ENCODE results near the gene CDCA3. TPM values are rescaled to one million over a fixed set of nuclear protein-coding genes. Genes with fewer than 3 reads are reported as not detected.
A peak's percentile ranks its signal among the peaks of the same experiment; 100 is the strongest.
"Not testable (repeated sequence)": the region's sequence is repeated elsewhere in the genome, so short reads cannot be mapped to it uniquely, and the experiment has no call there.

The CDCA3 gene
- total RNA-seq, 4 donors from 2014 or later = 1.1 to 5.9 (median 1.4) TPM

- no peak for TF ChIP-seq EP300 (IDR thresholded peaks at IDR 0.05)
- TF ChIP-seq POLR2AphosphoS5 (IDR thresholded peaks at IDR 0.05) = no peak
- TF ChIP-seq CTCF (IDR thresholded peaks at IDR 0.05) = no peak
- TF ChIP-seq POLR2A (IDR thresholded peaks at IDR 0.05) = no peak
- no peaks in the 10 kb centered on the region for H3K9me3 ChIP-seq
- WGBS, 2 donors (ENCODE audit: low coverage in 1 of 2) = 46% methylated on average over 2 of the region's 12 CpGs; no CpG with 5 or more reads in 1 of the 2 donors
- no peak for ATAC-seq
- H3K4me3 ChIP-seq = peak overlapping the region in 1 of 2 donors; percentile 84
- peaks cover 0 to 35% of the 10 kb centered on the region in 2 donors for H3K36me3 ChIP-seq
- H3K27ac ChIP-seq = peak overlapping the region in 3 of 4 donors; percentile 85 to 94 (median 89)
- H3K27me3 ChIP-seq = no peaks in the 10 kb centered on the region
- peaks cover 0 to 70% (median 36%) of the 10 kb centered on the region in 3 donors for H3K4me1 ChIP-seq
These were observed 20.2 kb upstream of the CDCA3 start for GRCh38 chr12:6871052-6871957.

- H3K27me3 ChIP-seq, H3K9me3 ChIP-seq, ATAC-seq, H3K4me3 ChIP-seq: not testable (repeated sequence)
- H3K36me3 ChIP-seq = peaks cover 0 to 40% of the 10 kb centered on the region in 2 donors
- H3K27ac ChIP-seq = peak overlapping the region in 3 of 4 donors; percentile 9 to 98 (median 85)
- H3K4me1 ChIP-seq = peaks cover 0 to 71% (median 36%) of the 10 kb centered on the region in 3 donors
- WGBS, 2 donors (ENCODE audit: low coverage in 1 of 2) = 17% methylated on average over 1 of the region's 4 CpGs; no CpG with 5 or more reads in 1 of the 2 donors
These were observed 19.2 kb upstream of the CDCA3 start for GRCh38 chr12:6870304-6870703.

GRCh38 chr12:6869049-6870021, 18.2 kb upstream of the CDCA3 start:
- Histone ChIP-seq H3K9me3 (no peaks in the 10 kb centered on the region), H3K4me3 (peak overlapping the region in 1 of 2 donors; percentile 99), H3K4me1 (peaks cover 0 to 67% (median 36%) of the 10 kb centered on the region in 3 donors), H3K27ac (peak overlapping the region in 3 of 4 donors; percentile 98 to 99 (median 98)), H3K36me3 (peaks cover 0 to 49% of the 10 kb centered on the region in 2 donors), H3K27me3 (no peaks in the 10 kb centered on the region)
- ATAC-seq = no peak
- WGBS, 2 donors (ENCODE audit: low coverage in 1 of 2) = 17 to 22% methylated on average over 8 to 9 of the region's 12 CpGs
- TF ChIP-seq POLR2AphosphoS5 (IDR thresholded peaks at IDR 0.05) (peak; percentile 7), CTCF (IDR thresholded peaks at IDR 0.05) (peak in 3 of 4 experiments; percentile 85 to 96 (median 92)), POLR2A (IDR thresholded peaks at IDR 0.05) (no peak), EP300 (IDR thresholded peaks at IDR 0.05) (no peak)

- ATAC-seq = no peak
- peak overlapping the region; percentile 64 to 99 for H3K4me3 ChIP-seq
- H3K9me3 ChIP-seq = no peaks in the 10 kb centered on the region
- no peak for TF ChIP-seq CTCF (IDR thresholded peaks at IDR 0.05)
- TF ChIP-seq EP300 (IDR thresholded peaks at IDR 0.05) = no peak
- TF ChIP-seq POLR2A (IDR thresholded peaks at IDR 0.05) = no peak
- no peak for TF ChIP-seq POLR2AphosphoS5 (IDR thresholded peaks at IDR 0.05)
- H3K27ac ChIP-seq = peak overlapping the region; percentile 86 to 99 (median 98)
- WGBS, 2 donors (ENCODE audit: low coverage in 1 of 2) = 5 to 8% methylated on average over 2 to 16 of the region's 22 CpGs
- H3K27me3 ChIP-seq = no peaks in the 10 kb centered on the region
- H3K36me3 ChIP-seq = peaks cover 0 to 58% of the 10 kb centered on the region in 2 donors
- H3K4me1 ChIP-seq = peaks cover 0 to 58% (median 36%) of the 10 kb centered on the region in 3 donors
These were observed 17.3 kb upstream of the CDCA3 start for GRCh38 chr12:6868211-6869048.

Measured in gastroesophageal sphincter (tissue), 4 donors.